NCI-H2171 treated with DMSO at 0.1 percent for 48 hours (cell line): ENCODE results near the gene CDC42EP1.
A peak's percentile ranks its signal among the peaks of the same experiment; 100 is the strongest.
"Not testable (repeated sequence)": the region's sequence is repeated elsewhere in the genome, so short reads cannot be mapped to it uniquely, and the experiment has no call there.

Experiments used
- DNase-seq: peaks from one replicate; lab custom pipeline; 2025; lab: John Stamatoyannopoulos, UW

CDC42EP1 gene

DNA sequence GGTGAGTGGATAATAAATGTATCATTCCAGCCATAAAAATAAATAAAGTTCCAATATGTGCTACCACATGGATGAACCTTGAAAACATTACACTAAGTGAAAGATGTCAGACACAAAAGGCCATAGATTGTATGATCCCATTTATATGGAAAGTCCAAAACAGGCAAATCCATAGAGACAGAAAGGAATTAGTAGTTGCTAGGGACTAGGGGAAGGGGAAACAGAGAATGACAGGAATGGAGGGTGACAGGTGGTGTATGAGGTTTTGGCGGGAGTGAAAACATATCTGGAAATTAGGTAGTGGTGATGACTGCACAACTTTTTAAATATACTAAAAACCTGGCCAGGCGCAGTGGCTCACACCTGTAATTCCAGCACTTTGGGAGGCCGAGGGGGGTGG lies 25.8 kb upstream of the CDC42EP1 start:
- peak; percentile 96 for DNase-seq

- no peak for DNase-seq
Measured at GRCh38 chr22:37535159-37535558, 25.1 kb upstream of the CDC42EP1 start.

DNA sequence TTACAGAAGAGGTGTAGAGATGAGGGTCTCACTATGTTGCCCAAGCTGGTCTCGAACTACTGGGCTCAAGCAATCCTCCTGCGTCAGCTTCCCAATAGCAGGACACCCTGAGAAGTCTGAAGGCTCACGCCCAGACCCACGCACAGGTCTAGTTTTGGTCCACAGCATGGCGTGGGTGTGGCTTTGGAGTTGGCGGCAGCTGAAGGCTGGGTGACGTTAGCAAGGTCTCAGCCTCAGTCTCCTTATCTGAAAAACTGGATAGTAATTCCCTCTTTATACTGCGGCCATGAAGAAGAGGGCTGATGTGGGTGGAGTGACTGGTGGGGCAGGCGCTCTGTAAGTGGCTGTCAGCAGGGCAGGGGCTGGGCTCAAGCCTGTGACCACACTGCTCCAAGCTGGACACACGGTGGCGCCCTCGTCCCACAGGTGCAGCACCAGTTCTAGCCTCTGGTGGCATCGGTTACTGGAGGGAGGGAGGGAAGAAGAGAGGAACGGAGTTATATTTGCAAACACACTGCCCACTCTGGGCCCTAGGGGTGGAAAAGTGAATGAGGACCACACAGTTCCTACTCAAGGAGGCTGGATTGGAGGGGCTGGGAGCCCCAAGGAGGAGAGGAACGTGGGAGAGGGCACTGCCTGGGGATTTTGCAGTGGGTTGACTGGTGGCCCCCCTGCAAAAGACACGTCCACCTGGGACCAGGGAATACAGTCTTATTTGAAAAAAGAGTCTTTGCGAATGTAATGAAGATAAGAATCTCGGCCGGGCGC lies 21.5 kb upstream of the CDC42EP1 start:
- DNase-seq = peak; percentile 89

- DNase-seq = not testable (repeated sequence)
Measured at GRCh38 chr22:37539790-37540189, 20.5 kb upstream of the CDC42EP1 start.

GRCh38 chr22:37542416-37542815 lies 17.9 kb upstream of the CDC42EP1 start:
- not testable (repeated sequence) for DNase-seq

GRCh38 chr22:37542959-37543358 lies 17.3 kb upstream of the CDC42EP1 start:
- DNase-seq = no peak

GRCh38 chr22:37544955-37545702 lies 15.2 kb upstream of the CDC42EP1 start:
- DNase-seq = no peak

DNA sequence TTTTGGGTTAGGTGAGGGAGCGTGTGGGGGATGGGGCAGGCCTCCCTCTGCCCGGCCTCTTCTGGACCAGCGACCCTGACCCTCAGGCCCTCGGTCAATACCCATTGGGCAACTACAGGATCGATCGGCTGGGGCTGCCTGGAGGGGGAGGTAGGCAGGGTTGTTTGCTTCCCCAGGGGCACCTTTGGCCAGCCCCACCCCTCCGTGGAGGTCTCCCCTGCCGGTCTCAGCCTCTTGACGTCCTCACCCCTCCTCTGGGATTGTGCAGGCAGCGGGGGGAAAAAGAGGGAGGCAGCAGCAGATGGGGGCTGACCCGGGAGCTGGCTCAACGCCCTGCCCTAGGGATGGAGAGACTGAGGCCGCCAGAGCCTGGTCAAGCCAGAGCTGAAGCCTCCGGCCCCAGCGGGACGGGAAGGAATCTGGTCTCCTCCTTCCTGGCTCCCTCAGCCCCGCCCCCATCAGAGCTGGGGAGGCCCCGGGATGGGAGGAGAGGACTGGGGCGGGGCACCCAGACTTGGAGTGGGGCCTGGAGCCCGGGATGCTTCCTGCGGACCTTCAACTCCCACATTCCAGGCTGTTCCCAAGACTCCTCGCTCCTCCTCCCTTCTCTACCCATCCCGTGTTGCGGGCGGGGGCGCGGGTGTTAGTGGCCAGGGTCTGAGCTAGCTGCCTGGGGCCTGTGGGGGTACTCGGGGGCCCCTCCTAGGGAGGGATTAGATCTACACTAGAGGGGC lies 14.4 kb upstream of the CDC42EP1 start:
- DNase-seq = no peak

DNA sequence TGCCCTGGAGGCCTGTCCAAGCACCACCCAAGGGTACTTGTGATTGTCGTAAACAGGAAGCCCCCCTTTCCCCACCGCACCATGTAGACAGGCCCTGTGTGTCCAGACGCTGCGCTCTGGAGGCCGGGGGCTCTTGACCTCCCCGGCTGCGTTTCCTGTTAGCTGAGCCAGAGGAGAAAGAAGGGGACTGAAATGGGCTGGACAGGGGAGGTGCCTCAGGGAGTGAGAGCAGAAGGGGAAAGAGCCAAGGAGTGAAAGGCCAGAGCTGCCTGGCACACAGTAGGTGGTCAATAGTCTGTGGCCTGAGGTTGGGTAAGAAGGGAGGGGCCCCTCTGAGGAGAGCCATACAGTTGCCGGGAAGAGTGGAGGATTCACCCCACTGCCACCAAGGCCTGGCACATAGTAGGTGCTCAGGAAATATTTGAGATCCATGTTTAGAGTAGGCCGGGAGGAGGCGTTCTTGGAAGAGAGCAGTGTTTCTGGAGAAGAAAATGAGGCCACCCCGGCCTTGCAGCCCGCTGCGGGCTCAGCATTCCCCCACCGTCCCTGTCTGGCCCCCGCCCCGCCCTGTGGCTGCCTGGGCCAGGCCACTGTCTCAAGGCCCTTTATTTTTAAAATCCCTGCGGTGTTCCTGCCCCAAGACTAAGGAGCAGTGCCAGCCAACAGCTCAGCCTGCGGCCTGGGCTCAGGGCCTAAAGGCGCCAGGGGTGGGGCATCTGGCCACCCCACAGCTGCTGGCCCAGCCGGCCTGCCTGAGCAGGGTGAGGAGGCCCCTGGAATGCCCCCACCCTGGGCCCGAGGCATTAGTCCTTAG lies 13.6 kb upstream of the CDC42EP1 start:
- DNase-seq = no peak

GRCh38 chr22:37547251-37547741 lies 13.0 kb upstream of the CDC42EP1 start:
- DNase-seq = no peak

DNA sequence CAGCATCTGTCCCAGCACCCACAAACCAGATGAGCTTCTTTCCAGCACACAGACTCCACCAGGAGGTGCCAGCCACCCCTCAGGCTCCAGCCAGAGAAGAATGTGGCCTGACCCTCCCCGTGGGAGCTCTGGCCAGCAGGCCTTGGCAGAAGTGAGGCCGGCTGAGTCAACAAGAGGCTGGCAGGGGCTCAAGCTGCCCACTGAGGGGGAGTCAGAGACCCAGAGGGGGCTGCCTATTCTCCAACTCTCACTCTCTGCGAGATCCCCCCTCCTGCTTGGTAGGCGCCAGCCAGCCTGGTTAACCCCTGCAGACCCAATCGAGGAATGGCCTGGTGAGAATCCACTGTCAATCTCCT lies 10.6 kb upstream of the CDC42EP1 start:
- DNase-seq = no peak

DNA sequence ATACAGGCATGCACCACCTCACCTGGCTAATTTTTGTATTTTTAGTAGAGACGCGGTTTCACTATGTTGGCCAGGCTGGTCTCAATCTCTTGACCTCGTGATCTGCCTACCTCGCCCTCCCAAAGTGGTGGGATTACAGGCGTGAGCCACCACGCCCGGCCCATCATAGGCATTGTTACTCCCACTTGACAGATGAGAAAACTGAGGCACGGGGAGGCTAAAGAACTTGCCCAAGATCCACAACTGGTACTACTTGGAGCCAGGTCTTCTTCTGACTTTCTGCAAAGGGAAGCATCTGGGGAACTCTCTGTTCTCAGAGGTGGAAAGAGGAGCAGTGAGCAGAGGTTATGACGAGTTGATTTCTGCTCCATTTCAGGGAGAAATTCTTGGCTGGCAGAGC lies 9.4 kb upstream of the CDC42EP1 start:
- not testable (repeated sequence) for DNase-seq

GRCh38 chr22:37551981-37552380 lies 8.3 kb upstream of the CDC42EP1 start:
- no peak for DNase-seq

- peak; percentile 86 for DNase-seq
Measured at GRCh38 chr22:37552524-37553163, 7.6 kb upstream of the CDC42EP1 start.

GRCh38 chr22:37553725-37554124 lies 6.6 kb upstream of the CDC42EP1 start:
- DNase-seq = no peak

- DNase-seq = no peak
Measured at GRCh38 chr22:37555029-37555428, 5.3 kb upstream of the CDC42EP1 start.

DNA sequence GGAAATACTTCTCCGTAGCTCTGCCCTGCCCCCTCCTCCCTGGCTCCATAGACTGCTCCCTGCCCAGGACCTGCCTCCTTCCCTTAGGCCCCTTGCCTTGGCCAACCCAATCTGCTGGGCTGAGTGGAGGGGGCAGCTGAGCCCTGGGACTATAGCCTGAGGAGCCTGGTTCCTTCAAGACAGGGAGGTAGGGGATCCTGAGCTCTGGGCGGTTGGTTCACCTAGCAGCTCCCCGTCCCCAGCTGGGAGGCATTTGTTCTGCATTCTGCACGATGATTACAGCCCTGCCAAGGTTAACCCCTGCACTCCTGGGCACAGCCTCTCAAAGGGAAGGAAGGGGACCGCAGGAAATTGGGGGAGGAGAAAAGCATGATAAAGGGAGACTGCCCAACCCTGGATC lies 3.6 kb upstream of the CDC42EP1 start:
- peak; percentile 14 for DNase-seq

- DNase-seq = no peak
Measured at GRCh38 chr22:37557321-37558001, 2.8 kb upstream of the CDC42EP1 start.

DNA sequence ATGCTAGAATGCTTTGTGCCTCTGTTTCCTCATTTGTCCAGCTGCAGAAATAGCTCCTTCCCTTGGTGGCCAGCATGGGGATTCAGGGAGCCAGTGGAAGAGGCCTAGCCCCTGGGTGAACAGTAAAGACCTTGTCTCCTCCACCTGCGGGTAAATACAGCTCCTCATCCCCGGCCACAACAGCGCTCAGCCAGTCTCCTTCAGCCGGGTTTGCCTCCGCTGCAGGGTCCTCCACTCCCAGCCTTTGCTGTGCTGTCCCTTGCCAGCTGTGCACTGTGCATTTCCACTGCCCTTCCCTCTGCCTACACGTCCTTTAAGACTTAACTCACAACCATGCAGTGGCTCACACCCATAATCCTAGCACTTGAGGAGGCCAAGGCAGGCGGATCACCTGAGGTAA lies 1.5 kb upstream of the CDC42EP1 start:
- DNase-seq = no peak

GRCh38 chr22:37559521-37559900 lies 769 bp upstream of the CDC42EP1 start:
- DNase-seq = no peak
